Mesenteric fat pad (tissue), 1 donor: ENCODE data around the gene BBIP1. TPM values are rescaled to one million over a fixed set of nuclear protein-coding genes. Genes with fewer than 3 reads are reported as not detected.
"Not testable (repeated sequence)": the region's sequence is repeated elsewhere in the genome, so short reads cannot be mapped to it uniquely, and the experiment has no call there.

ENCODE experiments used
- DNase-seq: peaks from one replicate; pipeline ENCODE4 v3.0.0-alpha.2; 2020; ENCODE audit warnings: low spot score
- total RNA-seq: library from RNA; stranded (reverse); fragmentation: NEBNext Ultra II Directional; extraction: Animal tissue kit (Norgen Biotek cat#: 25700); gene quantifications from one replicate; pipeline ENCODE4 v1.2.1, GENCODE V29; 2021
- donor health status: DM: yes; HTN: yes; CAD: no.

Gene BBIP1
- total RNA-seq, 1 donor from 2014 or later: 26.9 TPM

DNA sequence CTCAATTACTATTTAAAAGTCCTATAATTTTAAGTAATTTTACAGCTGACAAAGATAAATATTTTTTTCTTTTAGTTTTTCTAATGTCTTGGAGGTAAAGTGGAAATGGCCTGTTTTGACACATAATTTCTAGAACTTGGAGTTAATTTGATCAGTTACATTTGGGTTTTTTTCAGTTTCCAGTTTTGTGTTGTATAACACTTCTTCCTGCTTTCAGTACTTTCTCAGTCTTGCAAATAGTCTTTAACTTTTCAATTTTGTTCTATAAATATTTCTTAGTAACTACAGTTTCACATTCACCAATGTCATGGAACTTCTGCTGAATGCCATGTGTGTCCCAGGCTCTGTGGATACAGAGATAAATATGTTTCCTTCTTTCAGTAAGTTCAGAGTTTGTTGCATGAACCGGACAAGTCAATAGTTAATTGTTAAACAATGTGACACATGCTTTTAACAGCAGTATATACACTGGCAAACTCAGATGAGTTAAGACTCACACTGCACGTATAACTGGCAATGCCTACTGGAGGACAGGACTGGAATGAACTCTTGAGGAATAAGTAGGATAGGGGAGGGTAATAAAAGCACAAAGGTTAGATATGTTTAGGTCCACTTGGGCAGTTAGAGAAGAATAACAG, 5.0 kb upstream of the BBIP1 start:
- no peak for DNase-seq

DNA sequence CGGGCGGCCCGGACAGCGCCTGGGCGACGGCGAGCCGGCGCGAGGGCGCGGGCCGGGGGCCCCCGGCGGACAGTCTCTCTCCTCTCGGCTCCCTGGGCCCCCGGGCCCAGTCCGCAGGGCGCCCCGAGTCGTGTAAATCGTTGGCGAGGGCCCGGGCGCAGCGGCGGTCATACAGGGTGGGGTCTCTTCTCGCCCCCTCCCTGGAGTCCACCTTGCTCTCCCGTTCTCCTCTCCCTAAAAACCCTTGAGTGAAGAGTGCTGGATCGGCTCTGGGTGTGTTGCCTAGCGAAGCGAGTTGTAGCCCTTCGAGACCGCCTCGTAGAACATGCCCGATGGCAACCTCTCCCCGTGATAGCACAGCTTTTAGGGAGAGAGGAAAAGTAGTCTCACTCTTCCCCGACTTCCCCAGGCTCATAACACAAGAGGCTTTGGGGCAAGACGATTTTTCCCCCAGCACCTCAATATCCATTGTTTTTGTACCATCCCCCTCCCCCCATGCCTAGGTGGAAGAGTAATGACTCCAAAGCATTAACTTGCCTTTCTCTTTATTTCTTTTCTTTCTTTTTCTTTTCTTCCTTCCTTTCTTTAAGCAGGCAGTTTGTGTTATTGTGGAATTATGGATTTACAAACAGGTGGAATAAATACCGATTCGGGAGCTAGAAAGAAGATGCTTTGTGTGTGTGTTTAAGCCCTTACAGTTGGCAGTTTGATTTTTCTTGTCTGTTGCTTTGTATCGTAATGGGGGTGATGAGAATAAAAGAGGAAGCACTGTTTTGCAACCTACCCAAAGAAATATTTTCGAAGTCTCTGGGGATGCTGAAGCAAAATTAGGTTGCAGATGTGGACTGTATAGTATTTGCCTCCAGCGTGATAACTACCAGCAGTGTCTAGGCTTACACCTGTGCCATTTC, 1.2 kb upstream of the BBIP1 start:
- no peak for DNase-seq

- DNase-seq: peak; percentile 98
Observed at GRCh38 chr10:110919349-110919931, 460 bp upstream of the BBIP1 start, which contains the start of gene SHOC2. Gene SHOC2, plus strand, starts transcription at chr10:110919604. Its CDS starts 44,755 bp downstream, at chr10:110964359.

- no peak for DNase-seq
Observed at GRCh38 chr10:110918269-110918642, 724 bp downstream of the BBIP1 start.

DNA sequence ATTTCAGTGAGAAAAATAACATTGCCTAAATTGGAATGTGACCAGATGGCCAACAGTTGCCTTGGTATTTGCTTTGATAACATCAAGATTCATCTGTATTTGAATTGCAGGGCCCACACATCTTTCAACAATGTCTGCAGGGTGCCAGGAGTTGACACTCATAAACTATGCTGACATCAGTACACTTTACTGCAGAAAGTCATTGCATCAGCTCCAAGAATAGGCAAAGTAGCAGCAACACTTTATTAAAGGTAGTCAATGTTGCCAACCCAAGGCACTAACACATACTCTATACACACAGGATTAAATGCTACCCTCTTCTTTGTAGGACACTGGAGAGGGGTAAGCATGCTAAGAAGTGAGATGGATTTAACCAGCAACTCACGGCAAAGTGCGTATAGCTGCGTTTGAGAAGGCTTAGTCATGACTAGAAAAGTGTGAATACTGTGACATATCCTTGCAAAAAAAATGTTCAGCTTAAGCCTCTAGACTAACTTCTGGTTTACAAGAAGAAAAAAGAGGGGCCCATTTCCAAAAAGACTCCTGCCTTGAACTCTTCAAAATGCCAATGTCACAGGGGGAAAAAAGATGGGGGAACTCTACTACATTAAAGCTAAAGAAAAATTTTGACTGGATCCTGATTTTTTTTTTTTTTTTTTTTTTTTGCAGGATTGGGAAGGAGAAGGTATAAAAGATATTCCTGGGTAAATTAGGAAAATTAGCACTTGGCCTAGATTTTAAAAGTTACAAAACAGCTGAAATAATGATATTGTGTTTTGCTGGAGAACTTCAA, 2.2 kb downstream of the BBIP1 start:
- DNase-seq: no peak

DNA sequence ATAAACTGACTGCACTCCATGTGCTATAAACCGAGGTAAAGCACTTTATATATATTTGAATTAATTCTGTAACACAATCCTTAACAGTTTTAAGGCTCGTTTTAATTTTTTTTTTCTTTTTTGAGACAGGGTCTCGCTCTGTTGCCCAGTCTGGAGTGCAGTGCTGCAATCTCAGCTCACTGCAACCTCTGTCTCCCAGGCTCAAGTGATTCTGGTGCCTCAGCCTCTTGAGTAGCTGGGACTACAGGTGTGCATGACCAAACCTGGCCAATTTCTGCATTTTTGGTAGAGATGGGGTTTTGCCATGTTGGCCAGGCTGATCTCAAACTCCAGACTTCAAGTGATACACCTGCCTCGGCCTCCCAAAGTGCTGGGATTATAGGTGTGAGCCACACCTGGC, 3.4 kb downstream of the BBIP1 start:
- not testable (repeated sequence) for DNase-seq

- no peak for DNase-seq
Observed at GRCh38 chr10:110915035-110915434, 3.9 kb downstream of the BBIP1 start.

DNA sequence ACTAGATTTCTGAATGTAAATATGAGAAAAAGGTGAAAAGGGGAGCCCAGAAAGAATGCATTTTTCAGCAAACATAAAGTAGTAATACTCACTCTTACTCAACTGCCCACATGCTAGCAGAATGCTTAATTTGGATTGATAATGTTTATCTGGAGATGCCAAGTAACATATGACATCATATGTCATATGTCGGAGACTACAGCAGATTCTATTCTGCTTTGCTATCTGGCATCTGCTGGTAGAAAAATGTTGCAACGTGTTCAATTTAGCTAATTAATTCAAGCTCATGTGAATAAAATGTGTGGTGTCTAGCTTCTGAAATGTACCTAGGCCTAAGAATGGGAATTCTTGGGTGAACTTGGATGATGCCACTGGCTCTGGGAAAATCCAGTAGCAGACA, 4.5 kb downstream of the BBIP1 start:
- no peak for DNase-seq

- DNase-seq: no peak
Observed at GRCh38 chr10:110912374-110912773, 6.6 kb downstream of the BBIP1 start.

- no peak for DNase-seq
Observed at GRCh38 chr10:110910138-110910537, 8.8 kb downstream of the BBIP1 start.

DNA sequence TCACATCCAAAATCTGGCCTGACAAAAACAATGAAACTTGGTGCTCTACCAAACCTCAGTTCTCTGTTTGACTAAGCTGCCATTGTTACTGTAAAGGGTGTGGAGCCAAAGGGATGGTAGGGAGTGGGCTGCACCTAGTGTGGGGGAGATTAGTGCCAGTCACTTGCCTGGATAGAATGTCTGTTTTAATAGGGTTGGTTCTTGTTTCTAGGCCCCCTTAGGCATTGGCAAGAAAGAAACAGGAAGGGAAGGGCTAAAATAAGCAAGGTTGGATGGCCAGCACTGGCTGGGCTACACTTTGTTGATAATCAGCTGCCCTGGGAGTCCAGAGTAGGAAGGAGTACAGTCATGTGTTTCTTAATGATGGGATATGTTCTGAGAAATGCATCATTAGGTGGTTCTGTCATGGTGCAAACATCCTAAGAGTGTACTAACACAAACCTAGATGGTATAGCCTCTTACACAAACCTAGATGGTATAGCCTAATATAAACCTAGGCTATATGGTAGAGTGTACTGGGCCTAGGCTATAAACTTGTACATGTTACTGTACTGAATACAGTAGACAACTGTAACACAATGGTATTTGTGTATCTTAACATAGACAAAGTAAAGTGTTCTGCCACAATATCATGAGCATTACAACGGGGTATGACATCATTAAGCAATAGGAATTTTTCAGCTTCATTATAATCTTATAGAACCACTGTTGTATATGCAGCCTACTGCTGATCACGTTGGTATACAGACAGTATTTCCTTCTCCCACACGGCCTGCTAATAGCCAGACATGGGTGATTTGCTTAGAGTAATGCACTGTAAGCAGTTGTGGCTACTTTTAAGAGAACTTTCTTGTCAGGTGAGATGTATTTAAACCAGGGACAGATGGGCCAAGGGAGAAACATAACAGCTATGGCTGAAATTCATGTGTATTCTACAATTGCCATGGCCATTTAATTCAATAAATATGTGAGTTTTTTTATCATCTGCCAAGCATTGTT, 15.4 kb downstream of the BBIP1 start:
- DNase-seq: no peak

- no peak for DNase-seq
Observed at GRCh38 chr10:110901954-110902819, 16.8 kb downstream of the BBIP1 start.

DNA sequence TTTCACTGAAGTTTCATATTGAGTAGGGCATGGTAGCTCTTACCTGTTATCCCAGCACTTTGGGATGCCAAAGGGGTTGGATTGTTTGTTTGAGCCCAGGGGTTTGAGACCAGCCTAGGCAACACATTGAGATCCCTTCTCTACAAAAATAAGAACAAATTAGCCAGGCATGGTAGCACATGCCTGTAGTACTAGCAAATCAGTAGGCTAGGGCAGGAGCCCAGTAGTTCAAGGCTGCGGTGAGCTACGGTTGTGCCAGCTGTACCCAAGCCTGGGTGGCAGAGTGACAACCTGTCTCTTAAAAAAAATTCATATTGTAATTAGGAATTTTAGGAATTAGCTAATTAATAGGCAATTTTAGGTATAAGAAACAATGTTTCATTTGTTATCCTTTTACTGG, 18.0 kb downstream of the BBIP1 start:
- no peak for DNase-seq

DNA sequence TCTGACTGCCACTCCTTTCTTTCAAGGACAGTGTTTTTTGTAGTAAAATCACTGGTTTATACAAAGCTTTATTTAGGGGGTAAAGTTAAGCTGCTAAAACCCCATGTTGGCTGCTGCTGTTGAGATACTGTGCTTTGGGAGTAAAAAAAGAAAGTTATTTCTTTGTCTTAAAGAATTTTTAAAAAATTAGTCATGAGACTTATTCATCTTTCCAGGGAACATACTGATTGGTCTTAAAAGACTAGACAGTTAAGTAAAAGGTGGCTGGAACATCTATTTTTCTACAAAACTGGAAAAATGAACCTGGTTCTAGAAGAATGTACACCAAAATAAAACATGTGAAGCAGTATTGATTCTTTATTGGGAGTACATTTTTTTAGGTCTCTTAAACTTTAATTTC, 20.6 kb downstream of the BBIP1 start:
- DNase-seq: no peak

DNA sequence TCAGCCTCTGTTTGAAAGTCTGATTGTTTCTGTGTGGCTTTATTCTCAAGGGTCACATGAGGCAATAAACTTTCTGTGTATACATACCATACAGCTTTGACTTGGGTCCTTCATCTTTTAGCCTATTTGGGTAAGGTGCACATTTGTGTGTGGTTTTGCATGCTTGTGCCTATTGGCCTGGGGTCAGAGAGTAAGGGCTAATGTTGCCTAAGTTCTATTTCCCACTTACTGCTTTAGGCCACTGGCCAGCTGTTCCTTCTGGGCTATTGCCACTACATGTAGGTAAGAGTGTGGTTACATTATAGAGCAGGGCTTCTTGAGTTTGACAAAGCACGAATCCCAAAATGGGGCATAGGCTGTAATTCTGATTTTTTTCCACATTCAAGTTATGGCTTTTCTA, 21.8 kb downstream of the BBIP1 start:
- DNase-seq: no peak

DNA sequence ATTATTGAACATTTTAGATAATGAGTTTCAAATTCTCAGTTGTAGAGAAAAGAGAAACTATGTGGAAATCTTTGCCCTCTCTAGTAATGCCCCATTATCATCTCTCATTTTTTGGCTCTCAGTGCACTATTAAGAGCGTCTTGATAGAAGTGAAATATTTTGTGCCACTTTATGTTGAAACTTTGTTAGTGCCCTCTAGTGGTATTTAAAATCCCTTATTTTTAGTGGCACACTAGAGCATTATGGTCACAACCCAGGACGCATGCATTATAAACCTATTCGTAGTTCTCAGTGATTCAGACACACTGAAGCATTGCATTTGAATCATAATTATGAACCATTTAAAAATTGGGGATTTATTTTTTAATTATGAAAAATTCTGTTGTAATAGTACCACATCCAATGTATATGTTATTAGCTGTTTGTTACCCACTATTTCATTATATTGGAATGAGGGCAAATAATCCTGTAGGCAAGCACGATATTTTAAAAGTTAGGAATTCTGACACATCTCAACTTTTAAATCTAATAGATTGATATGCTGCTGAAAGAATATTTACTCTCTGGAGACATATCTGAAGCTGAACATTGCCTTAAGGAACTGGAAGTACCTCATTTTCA, 25.3 kb downstream of the BBIP1 start:
- DNase-seq: no peak

DNA sequence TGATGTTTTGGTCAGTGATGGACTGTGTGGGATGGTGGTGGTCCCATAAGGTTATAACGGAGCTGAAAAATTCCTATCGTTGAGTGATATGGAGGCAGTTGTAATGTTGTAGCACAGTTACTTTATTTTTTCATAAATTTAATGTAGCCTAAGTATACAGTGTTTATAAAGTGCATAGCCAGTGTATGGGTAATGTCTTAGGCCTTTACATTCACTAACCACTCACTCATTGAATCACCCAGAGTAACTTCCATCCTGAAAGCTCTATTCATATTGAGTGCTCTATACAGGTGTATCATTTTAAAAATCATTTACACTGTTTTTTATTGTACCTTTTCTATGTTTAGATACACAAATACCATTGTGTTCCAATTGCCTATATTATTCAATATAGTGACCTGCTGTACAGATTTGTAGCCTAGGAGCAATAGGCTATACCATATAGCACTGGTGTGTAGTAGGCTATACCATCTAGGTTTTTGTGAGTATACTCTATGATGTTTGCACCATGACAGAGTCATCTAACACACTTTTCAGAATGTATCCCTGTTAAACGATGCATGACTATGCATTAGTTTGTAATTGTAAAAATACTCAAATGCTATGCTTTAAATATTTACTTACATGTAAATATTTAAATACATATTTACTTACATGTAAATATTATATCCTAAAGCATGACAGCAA, 26.2 kb downstream of the BBIP1 start:
- no peak for DNase-seq

DNA sequence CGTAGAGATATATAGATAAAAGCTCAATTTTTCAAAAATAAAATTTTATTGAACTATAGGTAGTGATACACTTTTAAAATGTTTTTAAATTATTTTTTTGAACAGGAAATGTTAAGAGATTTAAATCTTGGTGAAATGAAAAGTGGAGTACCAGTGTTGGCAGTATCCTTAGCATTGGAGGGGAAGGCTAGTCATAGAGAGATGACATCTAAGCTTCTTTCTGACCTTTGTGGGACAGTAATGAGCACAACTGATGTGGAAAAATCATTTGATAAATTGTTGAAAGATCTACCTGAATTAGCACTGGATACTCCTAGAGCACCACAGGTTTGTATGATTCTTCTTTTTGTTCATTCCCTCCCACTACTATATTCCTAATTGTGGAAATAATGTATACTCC, 31.4 kb downstream of the BBIP1 start:
- DNase-seq: no peak
